OCI-LY3 (cell line): ENCODE results near the gene MED19.

Source experiments
- H2AFZ ChIP-seq: fragments of 200-600, 300-600 bp; shearing (Covaris generic); 2 replicates; pipeline ENCODE4 v1.6.0; 2014; ENCODE audit warnings: antibody characterized with exemption, low read depth, low read length
- H3K27ac ChIP-seq: fragments of 200-600, 300-600 bp; sonication (generic); 2 replicates; pipeline ENCODE4 v1.5.1; 2014; ENCODE audit warnings: mild to moderate bottlenecking, low read length, moderate library complexity, mixed read lengths
- H3K27me3 ChIP-seq: fragments of 200-600, 300-600 bp; sonication (generic); 2 replicates; pipeline ENCODE4 v1.6.1; 2014; ENCODE audit warnings: low read depth, low read length, mixed read lengths
- H3K36me3 ChIP-seq: fragments of 200-600, 300-600 bp; sonication (generic); replicated peaks from 2 replicates; pipeline ENCODE3; 2014; ENCODE audit warnings: low read depth, low read length, mixed read lengths
- H3K4me1 ChIP-seq: fragments of 300-600, 200-600 bp; sonication (generic); 2 replicates; pipeline ENCODE4 v1.6.1; 2014; ENCODE audit warnings: low read length, mixed read lengths
- H3K4me2 ChIP-seq: fragments of 200-600, 300-600 bp; sonication (generic); 2 replicates; pipeline ENCODE4 v1.6.1; 2014; ENCODE audit warnings: low read length, mixed read lengths
- H3K4me3 ChIP-seq: fragments of 300-600, 200-600 bp; sonication (generic); 2 replicates; pipeline ENCODE4 v1.5.1; 2014; ENCODE audit warnings: antibody characterized with exemption, mild to moderate bottlenecking, low read length, moderate library complexity
- H3K79me2 ChIP-seq: fragments of 300-600, 200-600 bp; shearing (Covaris generic); 2 replicates; pipeline ENCODE4 v1.6.1; 2014; ENCODE audit warnings: mild to moderate bottlenecking, low read length, mixed read lengths
- H3K9ac ChIP-seq: fragments of 300-600, 200-600 bp; shearing (Covaris generic); 2 replicates; pipeline ENCODE4 v1.6.0; 2014; ENCODE audit warnings: mild to moderate bottlenecking, low read length, moderate library complexity
- H3K9me3 ChIP-seq: fragments of 200-600, 300-600 bp; shearing (Covaris generic); 2 replicates; pipeline ENCODE4 v1.6.1; 2014; ENCODE audit warnings: low read length, mixed read lengths; ENCODE audit not compliant: insufficient read depth
- H4K20me1 ChIP-seq: fragments of 200-600, 300-600 bp; sonication (generic); 2 replicates; pipeline ENCODE4 v1.6.1; 2016; ENCODE audit warnings: low read length, mixed read lengths; ENCODE audit not compliant: insufficient read depth
- EZH2phosphoT487 ChIP-seq: fragments of 200-600 bp; shearing (Covaris generic); IDR thresholded peaks from 2 replicates; pipeline ENCODE4 v1.6.1; 2018; ENCODE audit warnings: antibody characterized with exemption, mixed run types, low read depth
- TF ChIP-seq, protein P1 (sequence below): fragments of 200-600, 300-600 bp; sonication (generic); IDR thresholded peaks from 2 replicates; pipeline ENCODE4 v1.5.1; 2014; ENCODE audit warnings: antibody characterized with exemption, low read length, low read depth

The MED19 gene

DNA sequence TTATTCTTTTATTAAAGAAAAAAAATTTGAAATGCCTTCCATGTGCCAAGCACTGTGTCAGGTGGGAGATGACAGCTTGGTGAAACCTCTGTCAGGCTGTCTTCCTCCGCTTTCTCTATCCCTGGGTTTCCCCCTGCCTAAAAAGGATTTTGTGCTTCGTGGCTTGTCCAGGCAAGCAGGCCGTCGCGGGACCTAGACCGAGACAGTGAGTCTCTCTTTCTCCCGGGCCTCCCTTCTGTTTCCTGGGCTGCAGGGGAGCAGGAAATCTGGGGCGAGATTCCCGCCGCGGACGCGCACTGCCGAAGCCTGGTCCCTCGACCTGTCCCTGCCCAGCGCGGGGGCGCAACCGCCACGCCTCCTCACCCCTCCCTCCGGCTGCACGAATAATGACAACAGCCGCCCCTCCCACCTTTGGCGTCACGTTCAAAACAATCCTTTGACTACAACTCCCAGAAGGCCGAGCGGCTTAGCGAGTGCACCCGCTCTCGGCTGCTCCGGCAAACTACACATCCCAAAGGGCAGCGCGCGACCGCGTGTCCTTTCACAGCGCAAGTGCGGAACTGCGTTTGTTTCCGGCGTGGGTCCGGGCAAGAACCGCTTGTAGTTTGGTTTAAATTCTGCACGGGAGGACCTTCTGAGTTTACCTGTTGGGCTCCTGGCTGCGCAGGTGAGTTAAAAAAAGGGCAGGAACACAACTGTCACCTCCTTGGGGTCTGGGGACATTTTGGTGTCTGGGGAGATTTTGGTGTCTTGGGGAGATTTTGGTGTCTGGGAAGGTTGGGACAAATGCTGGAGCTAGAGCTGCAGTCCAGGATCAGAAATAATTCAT is 54.6 kb downstream of the MED19 start, which contains the start of gene CLP1:
Gene CLP1, plus strand, starts transcription at position 569 of the 829 bp plus-strand sequence. CDS start 1,715 bp downstream, outside the sequence.
- no peaks in the 10 kb centered on the region for H3K9me3 ChIP-seq
- peak within 1 kb of the TSS; percentile 87 for H3K4me2 ChIP-seq
- H3K9ac ChIP-seq = peak within 1 kb of the TSS; percentile 82
- peaks cover 8% of the 10 kb centered on the region; the same call in 1 of the 2 replicates for H3K4me1 ChIP-seq
- H3K4me3 ChIP-seq = peak within 1 kb of the TSS; percentile 90
- H3K79me2 ChIP-seq = peaks cover 22% of the 10 kb centered on the region
- H3K36me3 ChIP-seq = peaks cover 24% of the 10 kb centered on the region
- no peaks in the 10 kb centered on the region for H4K20me1 ChIP-seq
- H3K27ac ChIP-seq = peak within 1 kb of the TSS; percentile 21
- TF ChIP-seq, protein P1, sequence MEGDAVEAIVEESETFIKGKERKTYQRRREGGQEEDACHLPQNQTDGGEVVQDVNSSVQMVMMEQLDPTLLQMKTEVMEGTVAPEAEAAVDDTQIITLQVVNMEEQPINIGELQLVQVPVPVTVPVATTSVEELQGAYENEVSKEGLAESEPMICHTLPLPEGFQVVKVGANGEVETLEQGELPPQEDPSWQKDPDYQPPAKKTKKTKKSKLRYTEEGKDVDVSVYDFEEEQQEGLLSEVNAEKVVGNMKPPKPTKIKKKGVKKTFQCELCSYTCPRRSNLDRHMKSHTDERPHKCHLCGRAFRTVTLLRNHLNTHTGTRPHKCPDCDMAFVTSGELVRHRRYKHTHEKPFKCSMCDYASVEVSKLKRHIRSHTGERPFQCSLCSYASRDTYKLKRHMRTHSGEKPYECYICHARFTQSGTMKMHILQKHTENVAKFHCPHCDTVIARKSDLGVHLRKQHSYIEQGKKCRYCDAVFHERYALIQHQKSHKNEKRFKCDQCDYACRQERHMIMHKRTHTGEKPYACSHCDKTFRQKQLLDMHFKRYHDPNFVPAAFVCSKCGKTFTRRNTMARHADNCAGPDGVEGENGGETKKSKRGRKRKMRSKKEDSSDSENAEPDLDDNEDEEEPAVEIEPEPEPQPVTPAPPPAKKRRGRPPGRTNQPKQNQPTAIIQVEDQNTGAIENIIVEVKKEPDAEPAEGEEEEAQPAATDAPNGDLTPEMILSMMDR = no peak
- TF ChIP-seq EZH2phosphoT487 = no peak
- peak within 1 kb of the TSS; percentile 91 for H2AFZ ChIP-seq
- no peaks in the 10 kb centered on the region for H3K27me3 ChIP-seq

DNA sequence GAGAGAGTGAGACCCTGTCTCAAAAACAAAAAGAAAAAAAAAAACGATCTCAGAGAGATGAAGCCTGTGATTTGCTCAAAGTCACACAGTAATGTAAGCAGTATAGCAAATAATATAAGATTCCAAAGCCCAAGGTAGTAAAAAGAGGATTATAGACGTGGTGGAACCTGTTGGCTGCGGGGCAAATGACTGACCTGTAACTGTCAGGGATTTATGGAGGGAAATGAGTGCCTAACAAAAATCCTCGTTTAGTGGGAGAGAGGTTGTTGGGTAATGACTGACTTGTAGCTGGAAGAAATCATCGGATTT is 55.2 kb downstream of the MED19 start:
- H3K4me1 ChIP-seq = peaks cover 8% of the 10 kb centered on the region; the same call in 1 of the 2 replicates
- TF ChIP-seq, protein P1 = no peak
- TF ChIP-seq EZH2phosphoT487 = no peak
- no peaks in the 10 kb centered on the region for H3K27me3 ChIP-seq
- H3K36me3 ChIP-seq = peaks cover 23% of the 10 kb centered on the region
- H2AFZ ChIP-seq = peak overlapping the region; percentile 91
- no peak overlapping the region for H3K27ac ChIP-seq
- no peaks in the 10 kb centered on the region for H4K20me1 ChIP-seq
- H3K79me2 ChIP-seq = peaks cover 22% of the 10 kb centered on the region
- H3K4me2 ChIP-seq = peak overlapping the region; percentile 78
- H3K4me3 ChIP-seq = peak overlapping the region; percentile 90
- H3K9me3 ChIP-seq = no peaks in the 10 kb centered on the region
- H3K9ac ChIP-seq = peak overlapping the region; percentile 65
